ENCODE results near the gene GLIS1. TPM values are rescaled to one million over a fixed set of nuclear protein-coding genes. Genes with fewer than 3 reads are reported as not detected.

The GLIS1 gene
- total and polyA plus RNA-seq, 2 donors (not counting 3 experiments of a cell fraction or from before 2014, with no cell fraction given): not detected

GRCh38 chr1:53605181-53605580 is 133.8 kb downstream of the GLIS1 start:
- ChIA-PET CTCF (no interaction called here), POLR2A (no interaction called here)
- Histone ChIP-seq H3K36me3 (ENCODE audit: control insufficient read depth in 2 of 2, extremely low read depth in 1 of 2, insufficient read depth in 2 of 2, low read length in 2 of 2) (no peaks in the 10 kb centered on the region), H3K4me1 (ENCODE audit: control insufficient read depth, extremely low read depth, insufficient read depth, low read length) (no peaks in the 10 kb centered on the region), H3K9ac (replicated peaks; ENCODE audit: extremely low read depth, insufficient read depth, low read length) (no peak overlapping the region), H3K27me3 (ENCODE audit: control insufficient read depth in 2 of 2, insufficient read depth in 2 of 2, low read length in 2 of 2) (peaks cover 0 to 1% of the 10 kb centered on the region in 2 experiments), H3K4me3 (replicated peaks in 1 of 3; ENCODE audit: insufficient read depth in 1 of 3, low read depth in 1 of 3, low read length in 3 of 3) (no peak overlapping the region), H3K9me3 (replicated peaks; ENCODE audit: control insufficient read depth, insufficient read depth, low read length) (no peaks in the 10 kb centered on the region), H3K27ac (ENCODE audit: insufficient read depth, low read depth, low read length) (no peak overlapping the region), H2AFZ (ENCODE audit: low read depth, low read length) (no peak overlapping the region), H3K79me2 (ENCODE audit: control insufficient read depth, insufficient read depth, low read length) (no peaks in the 10 kb centered on the region), H3K9me1 (replicated peaks; ENCODE audit: control insufficient read depth, extremely low read depth, insufficient read depth, low read length) (no peaks in the 10 kb centered on the region), H4K20me1 (replicated peaks; ENCODE audit: control insufficient read depth, extremely low read depth, insufficient read depth, low read length) (no peaks in the 10 kb centered on the region), H3K4me2 (ENCODE audit: insufficient read depth, low read length) (no peak overlapping the region)
- TF ChIP-seq EZH2 (IDR thresholded peaks at IDR 0.05; ENCODE audit: borderline replicate concordance, low read depth, low read length, severe bottlenecking): no peak
- TF ChIP-seq FOS (IDR thresholded peaks at IDR 0.05; ENCODE audit: borderline replicate concordance, insufficient read depth, low read length): no peak
- no peak for TF ChIP-seq POLR2A (IDR thresholded peaks at IDR 0.05; ENCODE audit: low read depth, low read length)
- no peak for TF ChIP-seq GATA2 (IDR thresholded peaks at IDR 0.05; ENCODE audit: insufficient read depth, insufficient read length, low read depth, low read length)
- TF ChIP-seq CTCF (IDR thresholded peaks at IDR 0.05; ENCODE audit: extremely low read depth in 1 of 2, insufficient read depth in 1 of 2, low read depth in 1 of 2, low read length in 2 of 2): no peak
- TF ChIP-seq MYC (IDR thresholded peaks at IDR 0.05; ENCODE audit: low read depth, low read length): no peak
- TF ChIP-seq POLR2AphosphoS5 (IDR thresholded peaks at IDR 0.05; ENCODE audit: insufficient read depth, low read depth, low read length): no peak
- no peak for TF ChIP-seq JUN (IDR thresholded peaks at IDR 0.05; ENCODE audit: borderline replicate concordance, insufficient read depth, insufficient read length, low read depth)
- TF ChIP-seq MAX (IDR thresholded peaks at IDR 0.05; ENCODE audit: insufficient read depth, insufficient read length): no peak
- dilution Hi-C loops (cut with MboI; ENCODE audit: extremely low pct_ligation_motif_present, low sequenced_read_pairs) (no loop called here), intact Hi-C loops (cut with micrococcal nuclease) (no loop called here)
- no TSS peak for BruUV-seq (replicated peaks)
- FAIRE-seq (no peak), DNase-seq (ENCODE audit: low read depth, low spot score) (no peak)
